Upper lobe of left lung (tissue), 4 donors: Measurements from ENCODE around the gene CD248.

Experiments
- CTCF ChIP-seq, 6 experiments: fragments of 450-650 bp in 4 of 6; fragments of 200-600 bp in 2 of 6; sonication (generic) in 2 of 6; IDR thresholded peaks; one replicate each; pipeline ENCODE4 v1.5.1; 2016 to 2019; ENCODE audit warnings: antibody characterized with exemption in 6 of 6
- EP300 ChIP-seq, 4 donors: sonication (generic); formaldehyde crosslinking; IDR thresholded peaks; one replicate each; pipeline ENCODE4 v1.5.1; 2017; ENCODE audit warnings: antibody characterized with exemption in 4 of 4, control low read depth in 2 of 4
- POLR2A ChIP-seq, 4 donors: fragments of 450-650 bp; IDR thresholded peaks; one replicate each; pipeline ENCODE4 v1.5.1; 2016 to 2017; ENCODE audit warnings: antibody characterized with exemption in 4 of 4, mild to moderate bottlenecking in 2 of 4

- TF ChIP-seq POLR2A (IDR thresholded peaks at IDR 0.05) = no peak
- no peak for TF ChIP-seq CTCF (IDR thresholded peaks at IDR 0.05)
- TF ChIP-seq EP300 (IDR thresholded peaks at IDR 0.05) = no peak
Observed at GRCh38 chr11:66287211-66287888, 29.5 kb downstream of the CD248 start.
